A549 (cell line): Measurements from ENCODE around the gene SEC22C.

Experiments
- BHLHE40 ChIP-seq: IDR thresholded peaks from 2 replicates; pipeline ENCODE4 v1.6.1; 2012; ENCODE audit warnings: low read depth, low read length, inconsistent platforms
- CBX2 ChIP-seq: fragments of 200-600 bp; sonication (generic); IDR thresholded peaks from 2 replicates; pipeline ENCODE4 v1.6.1; 2016; ENCODE audit warnings: low read depth, mild to moderate bottlenecking, borderline replicate concordance
- CHD2 ChIP-seq: fragments of 150-350 bp; IDR thresholded peaks from 2 replicates; pipeline ENCODE4 v1.6.1; 2014; ENCODE audit warnings: low read length; ENCODE audit not compliant: partially characterized antibody
- CTCF ChIP-seq: fragments of >200 bp; sonication (Bioruptor Twin); formaldehyde crosslinking; IDR thresholded peaks from 3 replicates; pipeline ENCODE4 v1.5.1; 2016
- EP300 ChIP-seq, 2 experiments: fragments of >200 bp; sonication (Bioruptor Twin); formaldehyde crosslinking; IDR thresholded peaks; 2 replicates in 1 of 2; 3 replicates in 1 of 2; pipeline ENCODE4 v1.6.1; 2016 to 2017
- MAX ChIP-seq: IDR thresholded peaks from 2 replicates; pipeline ENCODE4 v1.6.1; 2012
- NR3C1 ChIP-seq: fragments of >200 bp; sonication (Bioruptor Twin); formaldehyde crosslinking; IDR thresholded peaks from 3 replicates; pipeline ENCODE4 v1.6.1; 2017
- PBX3 ChIP-seq: IDR thresholded peaks from 2 replicates; pipeline ENCODE4 v1.6.1; 2012
- POLR2A ChIP-seq: IDR thresholded peaks from 2 replicates; pipeline ENCODE4 v1.6.1; 2012; ENCODE audit warnings: mild to moderate bottlenecking, low read length
- RAD21 ChIP-seq, 2 experiments: fragments of >200 bp in 1 of 2; sonication (Bioruptor Twin) in 1 of 2; formaldehyde crosslinking in 1 of 2; IDR thresholded peaks in 1 of 2; conservative IDR thresholded peaks in 1 of 2; 2 replicates in 1 of 2; 3 replicates in 1 of 2; pipeline ENCODE4 v1.6.1; 2012 to 2018; ENCODE audit warnings: inconsistent platforms in 1 of 2
- RCOR1 ChIP-seq: fragments of 150-350 bp; IDR thresholded peaks from 2 replicates; pipeline ENCODE4 v1.6.1; 2014; ENCODE audit warnings: antibody characterized with exemption, low read length, low read depth
- REST ChIP-seq: fragments of 200-600 bp; sonication (generic); IDR thresholded peaks from 2 replicates; pipeline ENCODE4 v1.6.1; 2016; ENCODE audit warnings: antibody characterized with exemption, mild to moderate bottlenecking, moderate library complexity

GRCh38 chr3:42595682-42596081 lies 13.9 kb upstream of the SEC22C start:
- TF ChIP-seq CTCF (no peak), POLR2A (no peak), RAD21 (conservative IDR thresholded peaks at IDR 0.05 in 1 of 2, IDR thresholded peaks at IDR 0.05 in 1 of 2) (no peak), CBX2 (no peak), BHLHE40 (no peak), CHD2 (no peak), NR3C1 (no peak), PBX3 (no peak), RCOR1 (no peak), EP300 (IDR thresholded peaks at IDR 0.05) (no peak), MAX (no peak), REST (no peak)
